HEK293 (cell line): ENCODE data around the gene CAB39.

Experiments
- CTCF ChIP-seq: fragments of 450-650 bp; formaldehyde crosslinking; IDR thresholded peaks from 2 replicates; pipeline ENCODE4 v1.5.1; 2016; ENCODE audit warnings: missing biosample characterization, missing genetic modification characterization
- YY1 ChIP-seq: fragments of 450-650 bp; formaldehyde crosslinking; IDR thresholded peaks from 2 replicates; pipeline ENCODE4 v1.5.1; 2018; ENCODE audit warnings: missing biosample characterization, missing genetic modification characterization
- ZNF121 ChIP-seq: fragments of 450-650 bp; formaldehyde crosslinking; IDR thresholded peaks from 2 replicates; pipeline ENCODE4 v1.5.1; 2016; ENCODE audit warnings: missing biosample characterization, missing genetic modification characterization
- ZNF146 ChIP-seq: fragments of 450-650 bp; formaldehyde crosslinking; IDR thresholded peaks from 2 replicates; pipeline ENCODE4 v1.5.1; 2016; ENCODE audit warnings: missing biosample characterization, missing genetic modification characterization
- TF ChIP-seq, protein P1 (sequence below): fragments of 450-650 bp; formaldehyde crosslinking; conservative IDR thresholded peaks from 2 replicates; pipeline ENCODE4 v1.5.1; 2016; ENCODE audit warnings: low read depth, missing biosample characterization, missing genetic modification characterization

DNA sequence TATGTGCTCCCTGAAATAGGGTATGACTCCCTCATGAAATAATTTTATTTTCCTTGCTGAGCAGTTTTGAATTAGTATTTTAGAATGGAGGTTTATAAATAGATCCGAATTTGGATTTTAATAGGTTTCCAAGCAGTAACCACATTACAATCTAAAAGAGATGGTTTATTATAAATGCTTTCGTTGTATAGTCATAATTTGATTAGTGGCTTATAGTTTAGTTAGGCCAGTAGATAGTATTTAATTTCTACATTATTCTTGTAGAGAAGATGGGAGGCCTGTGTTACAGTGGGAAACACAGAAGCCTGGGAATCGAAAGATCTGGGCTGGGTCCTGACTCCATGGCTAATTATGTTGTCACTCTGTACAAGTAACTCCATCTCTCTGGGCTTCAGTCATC is 6.7 kb downstream of the CAB39 start:
- TF ChIP-seq CTCF (tag by site-specific recombination): no peak
- no peak for TF ChIP-seq ZNF121 (tag by site-specific recombination)
- TF ChIP-seq YY1 (tag by site-specific recombination): no peak
- no peak for TF ChIP-seq ZNF146 (tag by site-specific recombination)
- TF ChIP-seq, protein P1, sequence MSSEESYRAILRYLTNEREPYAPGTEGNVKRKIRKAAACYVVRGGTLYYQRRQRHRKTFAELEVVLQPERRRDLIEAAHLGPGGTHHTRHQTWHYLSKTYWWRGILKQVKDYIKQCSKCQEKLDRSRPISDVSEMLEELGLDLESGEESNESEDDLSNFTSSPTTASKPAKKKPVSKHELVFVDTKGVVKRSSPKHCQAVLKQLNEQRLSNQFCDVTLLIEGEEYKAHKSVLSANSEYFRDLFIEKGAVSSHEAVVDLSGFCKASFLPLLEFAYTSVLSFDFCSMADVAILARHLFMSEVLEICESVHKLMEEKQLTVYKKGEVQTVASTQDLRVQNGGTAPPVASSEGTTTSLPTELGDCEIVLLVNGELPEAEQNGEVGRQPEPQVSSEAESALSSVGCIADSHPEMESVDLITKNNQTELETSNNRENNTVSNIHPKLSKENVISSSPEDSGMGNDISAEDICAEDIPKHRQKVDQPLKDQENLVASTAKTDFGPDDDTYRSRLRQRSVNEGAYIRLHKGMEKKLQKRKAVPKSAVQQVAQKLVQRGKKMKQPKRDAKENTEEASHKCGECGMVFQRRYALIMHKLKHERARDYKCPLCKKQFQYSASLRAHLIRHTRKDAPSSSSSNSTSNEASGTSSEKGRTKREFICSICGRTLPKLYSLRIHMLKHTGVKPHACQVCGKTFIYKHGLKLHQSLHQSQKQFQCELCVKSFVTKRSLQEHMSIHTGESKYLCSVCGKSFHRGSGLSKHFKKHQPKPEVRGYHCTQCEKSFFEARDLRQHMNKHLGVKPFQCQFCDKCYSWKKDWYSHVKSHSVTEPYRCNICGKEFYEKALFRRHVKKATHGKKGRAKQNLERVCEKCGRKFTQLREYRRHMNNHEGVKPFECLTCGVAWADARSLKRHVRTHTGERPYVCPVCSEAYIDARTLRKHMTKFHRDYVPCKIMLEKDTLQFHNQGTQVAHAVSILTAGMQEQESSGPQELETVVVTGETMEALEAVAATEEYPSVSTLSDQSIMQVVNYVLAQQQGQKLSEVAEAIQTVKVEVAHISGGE (tag by site-specific recombination): no peak
